IPS-11a (cell line): Measurements from ENCODE around the gene TRIM31.
"Not testable (repeated sequence)": the region's sequence is repeated elsewhere in the genome, so short reads cannot be mapped to it uniquely, and the experiment has no call there.

ENCODE experiments used
- H3K4me3 ChIP-seq: one replicate; pipeline ENCODE4 v1.5.1; 2013; ENCODE audit warnings: low read depth, low read length, control low read depth

TRIM31 gene

DNA sequence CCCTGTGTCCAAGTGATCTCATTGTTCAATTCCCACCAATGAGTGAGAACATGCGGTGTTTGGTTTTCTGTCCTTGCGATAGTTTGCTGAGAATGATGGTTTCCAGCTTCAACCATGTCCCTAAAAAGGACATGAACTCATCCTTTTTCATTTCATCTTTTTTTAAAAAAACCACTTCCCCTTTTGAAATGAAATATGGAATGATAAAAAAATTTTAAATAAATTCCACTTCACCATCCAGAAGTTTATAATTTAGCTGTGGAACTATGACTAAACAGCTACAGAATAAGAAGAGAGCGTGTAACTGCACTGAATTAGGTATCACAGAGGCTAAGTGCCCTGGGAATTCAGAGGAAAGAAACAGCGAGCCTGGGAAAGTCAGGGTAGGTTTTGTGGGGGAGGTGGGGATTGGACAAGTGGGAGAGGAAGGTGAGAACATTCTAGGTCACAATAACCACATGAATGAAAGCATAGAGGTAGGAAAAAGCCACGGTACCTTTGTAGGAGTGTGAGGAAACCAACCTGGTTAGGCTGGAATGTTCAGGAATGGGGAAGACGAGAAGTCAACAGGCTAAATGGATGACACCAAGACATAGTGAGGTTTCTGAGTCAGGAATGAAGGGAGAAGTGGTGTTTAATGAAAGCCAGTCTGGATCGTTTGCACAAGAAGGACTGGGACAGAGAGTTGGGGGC is 37.1 kb upstream of the TRIM31 start:
- no peak overlapping the region for H3K4me3 ChIP-seq

DNA sequence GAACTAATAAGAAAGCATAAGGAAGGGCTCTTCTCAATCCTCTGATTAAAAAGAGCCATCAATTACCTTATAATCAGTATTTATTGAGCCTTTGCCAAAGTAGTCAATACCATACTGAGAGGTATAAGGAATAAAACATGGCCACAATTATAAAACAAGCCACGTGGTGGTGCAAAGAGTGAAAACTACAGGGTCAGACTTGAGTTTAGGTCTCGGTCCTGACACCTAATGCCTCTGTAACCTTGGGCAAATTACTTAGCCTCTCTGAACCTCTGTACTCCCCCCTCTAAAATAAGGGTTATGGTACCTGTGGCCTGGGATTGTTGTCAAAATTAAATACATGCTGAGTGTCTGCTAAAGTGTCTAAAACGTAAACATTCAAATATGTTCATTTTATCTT is 36.3 kb upstream of the TRIM31 start:
- H3K4me3 ChIP-seq, result no peak overlapping the region

DNA sequence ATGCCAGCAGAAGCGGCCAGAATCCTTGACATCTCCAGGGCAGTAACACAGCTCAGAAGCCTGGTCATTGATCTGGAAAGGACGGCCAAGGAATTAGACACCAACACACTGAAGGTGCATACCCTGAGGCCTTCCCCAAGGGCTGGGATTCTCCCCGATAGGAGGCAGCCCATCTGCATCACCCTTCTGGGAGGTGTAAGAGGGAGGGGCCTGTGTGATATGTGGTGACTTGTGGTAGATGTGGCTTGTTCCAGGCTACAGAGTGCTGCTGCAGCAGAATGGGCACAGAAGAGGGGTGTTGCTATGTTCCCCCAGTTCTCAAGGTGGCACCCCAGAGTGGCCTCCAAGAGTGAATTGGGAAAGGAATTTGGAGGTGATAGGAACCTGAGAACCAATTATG is 34.2 kb upstream of the TRIM31 start:
- no peak overlapping the region for H3K4me3 ChIP-seq

- no peak overlapping the region for H3K4me3 ChIP-seq
These were observed 32.9 kb upstream of the TRIM31 start for GRCh38 chr6:30145818-30146217.

DNA sequence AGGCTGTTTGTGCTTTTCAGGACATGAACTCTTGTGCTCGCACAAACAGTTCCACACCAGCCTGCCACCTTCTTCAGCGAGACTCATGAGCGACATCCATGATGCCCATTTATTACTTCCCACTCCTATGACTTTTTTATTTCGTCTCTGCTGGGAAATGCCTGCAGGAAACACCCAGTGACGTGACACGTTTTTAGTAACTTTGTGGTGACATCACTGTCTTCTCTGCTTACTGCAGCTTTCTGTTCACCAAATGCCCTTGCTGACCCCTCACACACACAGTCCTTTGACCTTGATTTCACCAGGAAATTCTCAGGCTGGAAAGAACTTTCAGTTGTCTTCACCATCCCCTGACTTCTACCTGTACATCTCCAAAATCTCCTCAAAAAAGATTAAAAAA is 31.9 kb upstream of the TRIM31 start:
- H3K4me3 ChIP-seq, result no peak overlapping the region

- H3K4me3 ChIP-seq, result no peak overlapping the region
These were observed 30.9 kb upstream of the TRIM31 start for GRCh38 chr6:30143780-30144179.

DNA sequence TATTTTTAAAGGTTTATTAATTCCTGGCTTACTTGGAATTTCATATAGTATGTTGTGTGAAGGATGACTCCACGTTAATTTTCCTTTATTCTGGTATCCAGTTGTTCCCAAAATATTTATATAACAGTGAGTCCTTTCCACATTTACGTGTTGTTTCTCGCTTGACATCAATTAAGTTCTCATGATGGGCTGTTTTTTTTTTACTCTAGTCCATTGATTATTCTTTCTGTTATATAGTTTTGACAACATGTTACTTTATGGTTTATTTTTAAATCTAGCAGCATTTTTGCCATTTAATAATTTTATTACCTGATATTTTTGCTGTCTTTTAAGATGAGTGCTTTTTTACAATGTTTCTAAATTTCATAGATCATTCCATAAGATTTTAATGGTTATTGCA is 29.8 kb upstream of the TRIM31 start:
- H3K4me3 ChIP-seq, result no peak overlapping the region

DNA sequence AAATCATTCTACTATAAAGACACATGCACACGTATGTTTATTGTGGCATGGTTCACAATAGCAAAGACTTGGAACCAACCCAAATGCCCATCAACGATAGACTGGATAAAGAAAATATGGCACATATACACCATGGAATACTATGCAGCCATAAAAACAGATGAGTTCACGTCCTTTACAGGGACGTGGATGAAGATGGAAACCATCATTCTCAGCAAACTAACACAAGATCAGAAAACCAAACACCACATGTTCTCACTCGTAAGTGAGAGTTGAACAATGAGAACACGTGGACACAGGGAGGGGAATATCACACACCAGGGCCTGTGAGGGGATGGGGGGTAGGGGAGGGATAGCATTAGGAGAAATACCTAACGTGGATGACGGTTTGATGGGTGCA is 27.4 kb upstream of the TRIM31 start:
- not testable (repeated sequence) for H3K4me3 ChIP-seq

DNA sequence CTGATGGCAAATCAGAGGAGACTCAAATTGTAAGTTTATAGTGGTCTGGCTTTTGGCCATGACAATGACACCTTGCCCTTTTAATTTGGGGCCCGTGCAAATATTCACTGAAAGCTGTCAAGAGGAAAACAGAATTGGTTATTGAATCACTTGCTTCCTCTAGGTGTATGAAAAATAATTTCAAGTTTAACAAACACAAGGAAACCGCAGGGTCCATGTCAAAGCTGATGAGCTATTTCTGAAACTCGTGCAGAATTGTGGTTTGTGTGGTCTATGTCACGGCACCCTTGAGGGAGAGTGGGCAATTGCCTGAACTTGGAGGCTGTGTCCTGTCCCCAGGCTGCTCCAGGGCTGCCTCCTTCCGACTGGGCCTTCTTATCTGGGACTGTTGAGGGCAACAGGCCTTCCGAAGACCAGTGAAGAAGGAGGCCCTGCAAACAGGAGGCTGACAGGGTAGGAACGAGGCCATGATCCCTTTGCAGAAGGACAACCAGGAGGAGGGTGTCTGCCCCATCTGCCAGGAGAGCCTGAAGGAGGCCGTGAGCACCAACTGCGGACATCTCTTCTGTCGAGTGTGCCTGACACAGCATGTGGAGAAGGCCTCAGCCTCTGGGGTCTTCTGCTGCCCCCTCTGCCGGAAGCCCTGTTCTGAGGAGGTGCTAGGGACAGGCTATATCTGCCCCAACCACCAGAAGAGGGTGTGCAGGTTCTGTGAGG is 23.8 kb upstream of the TRIM31 start:
- no peak overlapping the region for H3K4me3 ChIP-seq

DNA sequence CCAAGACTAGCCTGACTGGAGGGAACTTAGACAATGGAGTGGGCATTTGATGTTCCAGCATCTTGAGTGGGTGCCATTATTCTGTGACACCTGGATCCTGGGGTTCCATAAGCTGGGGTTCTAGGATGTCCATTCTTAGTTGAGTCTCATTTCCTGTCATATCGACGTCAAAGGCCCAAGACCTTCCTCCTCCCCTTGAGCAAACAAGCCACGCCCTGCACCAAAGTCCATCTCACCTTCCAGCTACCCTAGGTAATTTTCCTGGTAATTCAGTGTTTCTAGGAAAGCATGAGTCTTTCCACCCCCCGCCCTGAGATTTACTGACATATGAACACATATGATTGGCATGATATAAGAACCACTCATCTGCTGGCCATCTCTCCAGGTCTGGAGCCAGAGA is 22.9 kb upstream of the TRIM31 start, which contains the start of gene TRIM40:
Gene TRIM40 (plus strand): TSS at position 384 of the 400 bp plus-strand sequence. CDS start 897 bp downstream, outside the sequence.
- H3K4me3 ChIP-seq, result no peak within 1 kb of the TSS

DNA sequence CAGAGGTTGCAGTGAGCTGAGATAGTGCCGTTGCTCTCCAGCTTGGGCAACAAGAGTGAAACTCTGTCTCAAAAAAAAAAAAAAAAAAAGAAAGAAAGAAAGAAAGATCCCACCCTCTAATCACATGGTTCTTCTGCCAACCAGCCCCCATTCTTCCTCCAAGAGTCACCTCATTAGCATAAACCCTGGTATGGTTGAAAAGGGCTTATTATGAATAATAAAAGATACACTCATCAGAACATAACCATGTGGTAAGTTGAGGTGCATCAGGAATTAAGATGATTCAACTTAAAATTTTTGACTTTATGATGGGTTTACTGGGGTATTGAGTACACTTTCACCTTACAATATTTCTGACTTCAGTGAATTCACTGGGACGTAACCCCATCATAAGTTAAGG is 22.3 kb upstream of the TRIM31 start:
- no peak overlapping the region for H3K4me3 ChIP-seq

DNA sequence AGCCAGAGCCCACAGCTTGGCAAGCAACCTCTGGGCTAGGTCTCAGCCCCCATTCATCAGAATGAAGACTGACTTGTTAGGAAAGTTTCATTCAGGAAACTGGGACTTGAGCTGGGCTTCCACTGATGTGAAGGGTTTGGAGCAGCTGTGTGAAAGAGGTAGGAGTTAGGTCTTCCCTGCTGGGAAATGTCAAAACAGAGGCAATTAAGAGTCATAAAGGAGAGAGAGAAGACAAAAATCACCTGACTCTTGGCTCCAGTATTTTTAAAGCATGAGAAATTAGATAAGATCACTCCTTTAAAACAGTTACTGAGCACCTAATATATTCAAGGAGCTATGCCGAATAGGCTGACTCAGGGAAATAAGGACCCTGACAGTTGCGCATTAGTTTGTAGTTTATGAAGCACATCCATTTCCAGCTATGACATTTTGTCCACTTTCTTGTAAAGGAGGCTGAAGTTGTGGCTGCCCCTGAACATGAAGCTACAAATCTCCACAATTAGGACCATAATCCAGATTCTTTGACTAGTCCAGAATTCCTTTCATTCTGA is 19.1 kb upstream of the TRIM31 start:
- H3K4me3 ChIP-seq, result no peak overlapping the region

- no peak overlapping the region for H3K4me3 ChIP-seq
These were observed 18.3 kb upstream of the TRIM31 start for GRCh38 chr6:30130887-30131862.

DNA sequence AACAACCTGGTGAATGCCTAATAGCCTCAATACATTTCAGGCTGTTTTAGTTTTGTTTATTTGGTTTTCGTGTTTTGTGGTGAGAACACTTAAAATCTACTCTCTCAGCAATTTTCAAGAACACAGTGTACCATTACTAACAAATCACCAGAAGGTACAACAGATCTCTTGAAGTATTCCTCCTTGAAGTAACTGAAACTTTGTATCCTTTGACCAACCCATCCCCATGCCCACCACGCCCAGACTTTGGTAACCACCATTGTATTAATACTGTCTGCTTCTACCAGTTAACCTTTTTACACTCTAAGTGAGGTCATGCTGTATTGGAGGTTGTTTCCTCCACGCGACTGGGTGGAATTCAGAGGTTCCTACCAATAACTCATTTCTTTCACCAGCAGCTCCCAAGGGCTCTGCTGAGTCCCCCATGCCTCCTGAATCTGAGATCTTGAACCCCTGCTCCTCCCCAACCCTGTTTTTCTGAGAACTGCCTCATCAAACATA is 17.3 kb upstream of the TRIM31 start:
- no peak overlapping the region for H3K4me3 ChIP-seq

GRCh38 chr6:30129265-30130178 is 16.6 kb upstream of the TRIM31 start:
- H3K4me3 ChIP-seq, result no peak overlapping the region

DNA sequence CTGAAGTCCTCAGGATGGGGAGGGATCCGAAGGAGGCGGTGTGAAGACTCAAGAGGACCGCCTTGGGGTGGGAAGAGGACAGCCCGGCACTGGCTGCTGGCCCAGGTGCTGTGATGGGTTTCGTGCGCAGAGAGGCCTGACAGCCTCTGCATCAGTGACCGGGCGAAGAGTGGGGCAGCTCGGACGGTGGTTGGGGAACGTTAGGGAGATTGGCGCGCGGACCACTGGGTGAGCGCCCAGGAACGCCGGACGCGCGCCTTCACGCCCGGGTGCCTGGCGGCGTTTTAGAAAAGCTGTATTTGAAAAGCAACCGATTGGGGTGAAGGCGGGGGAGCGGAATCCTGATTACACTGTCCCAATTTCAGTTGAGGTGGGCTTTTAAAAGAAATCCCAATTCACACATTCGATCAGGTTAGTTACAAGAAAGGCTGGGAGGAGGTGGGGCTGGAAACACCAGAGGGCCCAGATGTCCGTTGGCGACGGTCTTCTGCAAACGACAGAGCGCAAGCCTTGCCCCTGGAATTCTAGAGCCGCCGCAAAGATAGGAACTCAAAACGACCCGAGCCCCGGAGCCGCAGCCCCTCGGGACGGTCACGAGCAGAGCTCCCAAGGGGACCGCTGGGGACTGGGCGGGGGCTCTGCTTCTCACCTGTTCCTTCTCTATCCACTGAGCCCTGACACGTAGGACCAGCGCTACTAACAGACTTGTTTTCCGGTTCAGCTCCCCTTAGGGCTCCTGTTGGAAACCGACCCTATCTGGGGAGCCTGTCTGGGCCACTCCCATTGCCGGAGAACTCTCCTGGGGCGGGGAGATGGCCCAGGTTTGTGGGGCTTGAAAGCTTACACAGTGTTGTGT is 14.6 kb upstream of the TRIM31 start:
- peak overlapping the region; percentile 41 for H3K4me3 ChIP-seq

- H3K4me3 ChIP-seq, result no peak overlapping the region
These were observed 9.6 kb upstream of the TRIM31 start for GRCh38 chr6:30122515-30122914.

DNA sequence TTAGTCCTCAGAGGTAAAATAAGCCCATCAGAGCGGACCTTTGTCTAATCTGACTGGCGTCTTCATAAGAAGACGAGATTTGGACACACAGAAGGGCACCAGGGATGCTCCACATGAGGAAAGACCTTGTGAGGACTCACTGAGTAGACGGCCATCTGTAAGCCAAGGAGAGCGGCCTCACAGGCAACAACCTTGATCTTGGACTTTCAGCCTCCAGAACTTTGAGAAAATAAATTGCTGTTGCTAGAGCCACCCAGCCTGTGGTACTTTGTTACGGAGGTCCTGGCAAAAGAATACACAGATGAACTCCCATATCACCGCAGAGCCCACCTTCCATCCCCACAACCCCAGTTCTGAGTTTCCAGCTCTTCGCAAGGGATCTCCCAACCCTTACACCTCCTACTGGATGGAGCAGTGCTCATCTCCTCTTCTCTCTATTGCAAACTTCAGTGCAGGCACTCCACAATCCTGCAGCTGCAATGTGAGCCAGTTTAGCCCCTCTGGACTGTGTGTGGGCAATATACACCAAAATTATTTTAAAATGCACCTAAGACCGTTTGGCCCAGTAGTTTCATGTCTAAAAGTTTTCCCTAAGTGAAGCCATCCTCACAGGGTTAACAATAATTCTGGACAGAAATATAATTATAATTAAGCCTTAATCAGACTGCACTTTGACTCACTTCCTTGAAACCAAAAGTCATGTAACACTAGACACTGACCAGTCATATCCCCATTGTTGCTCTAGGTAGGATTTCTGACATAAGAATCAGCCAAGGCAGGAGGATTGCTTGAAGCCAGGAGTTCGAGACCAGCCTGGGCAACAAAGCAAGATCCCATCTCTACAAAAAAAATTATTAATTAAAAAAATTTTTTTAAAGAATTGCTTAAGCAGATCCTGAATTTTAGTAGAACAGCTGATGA is 8.8 kb upstream of the TRIM31 start:
- no peak overlapping the region for H3K4me3 ChIP-seq
